Neural progenitor cell (in vitro differentiated cells): Measurements from ENCODE around the gene MOCS2.

ENCODE experiments used
- EZH2 ChIP-seq: fragments of 200-600 bp; sonication (generic); IDR thresholded peaks from 2 replicates; pipeline ENCODE4 v1.6.1; 2017; ENCODE audit warnings: antibody characterized with exemption, mild to moderate bottlenecking, moderate library complexity
- TF ChIP-seq, protein P1 (sequence below): fragments of 200-600 bp; sonication (generic); IDR thresholded peaks from 2 replicates; pipeline ENCODE4 v1.5.1; 2017; ENCODE audit warnings: antibody characterized with exemption, mild to moderate bottlenecking

DNA sequence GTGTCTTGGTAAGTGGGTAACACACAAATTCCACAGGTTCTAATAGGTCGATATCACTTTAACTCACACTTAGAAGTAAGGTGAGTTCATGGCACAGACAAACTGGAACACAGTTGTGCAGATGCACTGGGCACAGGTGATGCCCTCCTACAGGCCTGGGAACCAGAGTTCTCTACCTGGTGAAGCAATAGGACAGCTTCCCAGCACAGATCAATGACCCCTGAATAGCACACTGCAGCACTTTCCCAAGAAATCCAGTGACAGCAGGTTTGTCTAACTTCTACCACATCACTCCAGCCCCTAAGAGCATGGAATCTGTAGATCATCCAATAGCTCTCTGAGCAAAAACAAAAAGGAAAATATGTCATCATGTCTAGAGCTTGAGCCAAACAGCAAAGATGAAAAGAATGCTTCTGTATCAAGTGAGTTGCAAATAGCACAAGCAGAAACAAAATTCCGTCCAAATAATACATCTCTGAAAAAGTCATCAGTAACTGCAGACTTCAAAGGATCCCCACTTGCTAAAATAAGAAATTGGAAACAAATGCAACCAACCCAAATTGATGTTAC is 33.5 kb downstream of the MOCS2 start:
- TF ChIP-seq, protein P1, sequence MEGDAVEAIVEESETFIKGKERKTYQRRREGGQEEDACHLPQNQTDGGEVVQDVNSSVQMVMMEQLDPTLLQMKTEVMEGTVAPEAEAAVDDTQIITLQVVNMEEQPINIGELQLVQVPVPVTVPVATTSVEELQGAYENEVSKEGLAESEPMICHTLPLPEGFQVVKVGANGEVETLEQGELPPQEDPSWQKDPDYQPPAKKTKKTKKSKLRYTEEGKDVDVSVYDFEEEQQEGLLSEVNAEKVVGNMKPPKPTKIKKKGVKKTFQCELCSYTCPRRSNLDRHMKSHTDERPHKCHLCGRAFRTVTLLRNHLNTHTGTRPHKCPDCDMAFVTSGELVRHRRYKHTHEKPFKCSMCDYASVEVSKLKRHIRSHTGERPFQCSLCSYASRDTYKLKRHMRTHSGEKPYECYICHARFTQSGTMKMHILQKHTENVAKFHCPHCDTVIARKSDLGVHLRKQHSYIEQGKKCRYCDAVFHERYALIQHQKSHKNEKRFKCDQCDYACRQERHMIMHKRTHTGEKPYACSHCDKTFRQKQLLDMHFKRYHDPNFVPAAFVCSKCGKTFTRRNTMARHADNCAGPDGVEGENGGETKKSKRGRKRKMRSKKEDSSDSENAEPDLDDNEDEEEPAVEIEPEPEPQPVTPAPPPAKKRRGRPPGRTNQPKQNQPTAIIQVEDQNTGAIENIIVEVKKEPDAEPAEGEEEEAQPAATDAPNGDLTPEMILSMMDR = no peak
- TF ChIP-seq EZH2 = no peak
